ENCODE measurements around the gene GALNTL6.

DNA sequence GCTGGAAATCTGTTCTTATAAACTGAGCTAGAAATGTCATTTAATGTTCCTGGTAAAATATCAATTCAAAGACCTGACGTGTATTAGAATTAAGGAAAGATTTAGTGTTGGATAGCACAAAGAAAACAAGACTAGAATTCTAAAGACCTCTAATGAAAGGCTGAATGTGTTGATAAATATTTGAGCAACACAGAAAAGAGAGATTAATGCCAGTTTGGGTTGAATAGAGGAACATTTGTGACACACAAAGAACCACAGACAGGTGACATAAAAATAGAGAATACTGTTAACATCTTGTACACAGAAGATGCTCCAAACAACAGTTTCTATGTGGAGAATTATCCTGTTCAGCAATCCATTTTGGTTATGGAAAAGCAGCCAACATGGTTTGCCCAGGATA, 1133.3 kb downstream of the GALNTL6 start:
- TF ChIP-seq, protein P1, sequence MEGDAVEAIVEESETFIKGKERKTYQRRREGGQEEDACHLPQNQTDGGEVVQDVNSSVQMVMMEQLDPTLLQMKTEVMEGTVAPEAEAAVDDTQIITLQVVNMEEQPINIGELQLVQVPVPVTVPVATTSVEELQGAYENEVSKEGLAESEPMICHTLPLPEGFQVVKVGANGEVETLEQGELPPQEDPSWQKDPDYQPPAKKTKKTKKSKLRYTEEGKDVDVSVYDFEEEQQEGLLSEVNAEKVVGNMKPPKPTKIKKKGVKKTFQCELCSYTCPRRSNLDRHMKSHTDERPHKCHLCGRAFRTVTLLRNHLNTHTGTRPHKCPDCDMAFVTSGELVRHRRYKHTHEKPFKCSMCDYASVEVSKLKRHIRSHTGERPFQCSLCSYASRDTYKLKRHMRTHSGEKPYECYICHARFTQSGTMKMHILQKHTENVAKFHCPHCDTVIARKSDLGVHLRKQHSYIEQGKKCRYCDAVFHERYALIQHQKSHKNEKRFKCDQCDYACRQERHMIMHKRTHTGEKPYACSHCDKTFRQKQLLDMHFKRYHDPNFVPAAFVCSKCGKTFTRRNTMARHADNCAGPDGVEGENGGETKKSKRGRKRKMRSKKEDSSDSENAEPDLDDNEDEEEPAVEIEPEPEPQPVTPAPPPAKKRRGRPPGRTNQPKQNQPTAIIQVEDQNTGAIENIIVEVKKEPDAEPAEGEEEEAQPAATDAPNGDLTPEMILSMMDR (conservative IDR thresholded peaks at IDR 0.05; ENCODE audit: low read depth, low read length) = no peak
- no peak for TF ChIP-seq POLR2A (IDR thresholded peaks at IDR 0.05; ENCODE audit: low read depth, low read length)
- TF ChIP-seq RAD21 (IDR thresholded peaks at IDR 0.05; ENCODE audit: low read length) = no peak
- no peak for TF ChIP-seq CEBPB (IDR thresholded peaks at IDR 0.05; ENCODE audit: low read depth, low read length)
